ACC112 (cell line): ENCODE data around the gene RRAS2.

Source experiments
- H2AFZ ChIP-seq: fragments of 200-600 bp; sonication (generic); one replicate; pipeline ENCODE4 v1.6.0; 2017; ENCODE audit warnings: antibody characterized with exemption, low read length; ENCODE audit not compliant: unreplicated experiment
- H3K27ac ChIP-seq: fragments of 200-600 bp; sonication (generic); 2 replicates; pipeline ENCODE4 v1.5.1; 2014; ENCODE audit warnings: low read depth, mild to moderate bottlenecking, antibody characterized with exemption, low read length, moderate library complexity
- H3K27me3 ChIP-seq: fragments of 200-600 bp; sonication (generic); 2 replicates; pipeline ENCODE4 v1.6.1; 2014; ENCODE audit warnings: mild to moderate bottlenecking, antibody characterized with exemption, low read length, moderate library complexity, mixed read lengths; ENCODE audit not compliant: insufficient read depth
- H3K36me3 ChIP-seq: fragments of 200-600 bp; sonication (generic); 2 replicates; pipeline ENCODE4 v1.6.1; 2016; ENCODE audit warnings: mild to moderate bottlenecking, antibody characterized with exemption, low read length, moderate library complexity, mixed read lengths; ENCODE audit not compliant: insufficient read depth
- H3K4me1 ChIP-seq: fragments of 200-600 bp; sonication (generic); one replicate; pipeline ENCODE4 v1.6.1; 2016; ENCODE audit warnings: low read length, mixed read lengths; ENCODE audit not compliant: insufficient read depth, unreplicated experiment, control insufficient read depth
- H3K4me3 ChIP-seq: fragments of 200-600 bp; sonication (generic); 2 replicates; pipeline ENCODE4 v1.5.1; 2014; ENCODE audit warnings: mild to moderate bottlenecking, low read depth, low read length
- H3K79me2 ChIP-seq: fragments of 200-600 bp; sonication (generic); one replicate; pipeline ENCODE4 v1.6.0; 2016; ENCODE audit warnings: low read length; ENCODE audit not compliant: control insufficient read depth, unreplicated experiment, insufficient read depth

Gene RRAS2

GRCh38 chr11:14386081-14386480, 27.1 kb upstream of the RRAS2 start:
- H3K4me3 ChIP-seq: no peak overlapping the region
- no peaks in the 10 kb centered on the region for H3K27me3 ChIP-seq
- H3K79me2 ChIP-seq: no peaks in the 10 kb centered on the region
- H3K27ac ChIP-seq: no peak overlapping the region
- H2AFZ ChIP-seq: no peak overlapping the region
- H3K36me3 ChIP-seq: no peaks in the 10 kb centered on the region
- H3K4me1 ChIP-seq: peaks cover 39% of the 10 kb centered on the region

DNA sequence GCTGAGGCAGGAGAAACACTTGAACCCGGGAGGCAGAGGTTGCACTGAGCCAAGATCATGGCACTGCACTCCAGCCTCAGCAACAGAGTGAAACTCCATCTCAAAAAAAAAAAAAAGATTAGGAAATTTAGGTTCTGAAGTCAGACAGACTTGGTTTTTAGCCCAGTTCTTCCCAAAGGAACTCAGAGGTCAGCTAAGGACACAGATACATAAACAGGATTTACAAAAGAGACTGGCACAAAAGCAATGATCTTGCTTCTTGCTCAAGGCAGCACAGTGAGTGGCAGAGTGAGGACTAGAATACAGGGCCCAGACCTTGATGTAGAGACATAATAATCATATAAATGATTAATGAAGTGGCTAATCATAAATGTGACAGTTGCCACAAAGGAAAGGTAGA, 25.4 kb upstream of the RRAS2 start:
- peak overlapping the region; percentile 21; the same call in 1 of the 2 replicates for H3K27ac ChIP-seq
- no peak overlapping the region for H3K4me3 ChIP-seq

GRCh38 chr11:14381968-14382367, 23.0 kb upstream of the RRAS2 start:
- no peak overlapping the region for H3K4me3 ChIP-seq
- peak overlapping the region; percentile 81 for H2AFZ ChIP-seq

More for the DNA sequence above, 25.4 kb upstream of the RRAS2 start:
- Histone ChIP-seq H2AFZ (no peak overlapping the region), H3K79me2 (no peaks in the 10 kb centered on the region), H3K4me1 (peaks cover 39% of the 10 kb centered on the region), H3K27me3 (no peaks in the 10 kb centered on the region), H3K36me3 (no peaks in the 10 kb centered on the region)

DNA sequence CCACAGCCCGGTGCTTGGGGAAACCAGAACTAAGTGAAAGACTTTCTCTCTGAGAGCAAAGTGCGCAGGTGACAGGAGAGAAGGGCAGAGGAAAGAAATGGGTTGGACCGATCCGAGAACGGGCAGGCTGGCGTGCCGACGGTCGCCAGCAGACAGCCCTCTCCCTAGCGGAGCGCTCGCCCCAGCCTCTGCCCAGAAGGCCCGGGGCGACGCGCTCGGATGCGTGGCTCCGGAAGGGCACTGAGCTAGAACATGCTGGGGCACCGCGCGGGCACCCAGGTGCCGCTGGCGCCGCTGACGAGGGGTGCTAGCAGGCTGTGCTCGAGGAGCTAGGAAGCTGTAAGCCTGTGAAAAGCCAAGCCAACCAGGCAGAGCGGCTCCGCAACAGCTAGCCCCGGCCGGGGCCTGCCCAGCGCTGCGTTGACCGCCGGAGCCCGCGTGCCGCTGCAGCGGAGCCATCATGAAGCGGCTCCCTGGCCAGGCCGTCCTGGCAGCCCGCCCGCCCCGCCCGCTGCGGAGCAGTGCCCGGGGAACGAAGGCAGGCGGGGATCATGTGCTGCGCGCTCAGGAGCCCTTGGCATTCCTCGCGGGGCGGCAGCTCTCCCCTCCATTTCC, 22.1 kb upstream of the RRAS2 start:
- Histone ChIP-seq H3K27ac (no peak overlapping the region), H2AFZ (peak overlapping the region; percentile 85), H3K36me3 (no peaks in the 10 kb centered on the region), H3K4me1 (peaks cover 38% of the 10 kb centered on the region), H3K4me3 (peak overlapping the region; percentile 84), H3K27me3 (no peaks in the 10 kb centered on the region), H3K79me2 (no peaks in the 10 kb centered on the region)

More at GRCh38 chr11:14381968-14382367, 23.0 kb upstream of the RRAS2 start:
- H3K4me1 ChIP-seq: peaks cover 37% of the 10 kb centered on the region
- H3K79me2 ChIP-seq: no peaks in the 10 kb centered on the region
- no peaks in the 10 kb centered on the region for H3K27me3 ChIP-seq
- no peak overlapping the region for H3K27ac ChIP-seq
- no peaks in the 10 kb centered on the region for H3K36me3 ChIP-seq

GRCh38 chr11:14380125-14380936, 21.3 kb upstream of the RRAS2 start:
- Histone ChIP-seq H3K4me3 (peak overlapping the region; percentile 84), H3K4me1 (peaks cover 33% of the 10 kb centered on the region), H2AFZ (peak overlapping the region; percentile 85), H3K27ac (no peak overlapping the region), H3K27me3 (no peaks in the 10 kb centered on the region), H3K36me3 (no peaks in the 10 kb centered on the region), H3K79me2 (no peaks in the 10 kb centered on the region)

DNA sequence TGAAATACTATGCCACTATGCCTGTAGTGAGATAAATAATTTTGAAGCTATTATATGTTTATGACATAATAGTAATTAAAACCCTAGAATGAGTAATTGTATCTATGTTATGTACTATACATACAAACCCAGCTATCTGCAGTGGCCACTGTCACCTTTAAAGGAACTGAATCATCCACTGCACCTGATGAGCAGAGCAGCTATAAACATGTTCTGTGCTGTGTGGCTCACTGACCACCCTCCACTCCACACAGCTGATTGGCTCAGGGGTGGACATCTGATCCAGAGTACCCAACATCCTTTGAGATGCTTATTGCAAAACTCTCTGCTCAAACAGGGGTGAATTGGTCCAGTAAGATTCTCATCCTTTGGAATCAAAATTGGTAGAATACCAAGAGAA, 19.2 kb upstream of the RRAS2 start:
- H3K36me3 ChIP-seq: no peaks in the 10 kb centered on the region
- no peak overlapping the region for H3K27ac ChIP-seq
- no peaks in the 10 kb centered on the region for H3K79me2 ChIP-seq
- H2AFZ ChIP-seq: no peak overlapping the region
- peaks cover 40% of the 10 kb centered on the region for H3K4me1 ChIP-seq
- no peaks in the 10 kb centered on the region for H3K27me3 ChIP-seq
- H3K4me3 ChIP-seq: no peak overlapping the region

GRCh38 chr11:14376920-14377319, 17.9 kb upstream of the RRAS2 start:
- no peak overlapping the region for H3K4me3 ChIP-seq
- no peaks in the 10 kb centered on the region for H3K27me3 ChIP-seq
- no peak overlapping the region for H3K27ac ChIP-seq
- peaks cover 46% of the 10 kb centered on the region for H3K4me1 ChIP-seq
- H2AFZ ChIP-seq: no peak overlapping the region
- no peaks in the 10 kb centered on the region for H3K36me3 ChIP-seq
- no peaks in the 10 kb centered on the region for H3K79me2 ChIP-seq

DNA sequence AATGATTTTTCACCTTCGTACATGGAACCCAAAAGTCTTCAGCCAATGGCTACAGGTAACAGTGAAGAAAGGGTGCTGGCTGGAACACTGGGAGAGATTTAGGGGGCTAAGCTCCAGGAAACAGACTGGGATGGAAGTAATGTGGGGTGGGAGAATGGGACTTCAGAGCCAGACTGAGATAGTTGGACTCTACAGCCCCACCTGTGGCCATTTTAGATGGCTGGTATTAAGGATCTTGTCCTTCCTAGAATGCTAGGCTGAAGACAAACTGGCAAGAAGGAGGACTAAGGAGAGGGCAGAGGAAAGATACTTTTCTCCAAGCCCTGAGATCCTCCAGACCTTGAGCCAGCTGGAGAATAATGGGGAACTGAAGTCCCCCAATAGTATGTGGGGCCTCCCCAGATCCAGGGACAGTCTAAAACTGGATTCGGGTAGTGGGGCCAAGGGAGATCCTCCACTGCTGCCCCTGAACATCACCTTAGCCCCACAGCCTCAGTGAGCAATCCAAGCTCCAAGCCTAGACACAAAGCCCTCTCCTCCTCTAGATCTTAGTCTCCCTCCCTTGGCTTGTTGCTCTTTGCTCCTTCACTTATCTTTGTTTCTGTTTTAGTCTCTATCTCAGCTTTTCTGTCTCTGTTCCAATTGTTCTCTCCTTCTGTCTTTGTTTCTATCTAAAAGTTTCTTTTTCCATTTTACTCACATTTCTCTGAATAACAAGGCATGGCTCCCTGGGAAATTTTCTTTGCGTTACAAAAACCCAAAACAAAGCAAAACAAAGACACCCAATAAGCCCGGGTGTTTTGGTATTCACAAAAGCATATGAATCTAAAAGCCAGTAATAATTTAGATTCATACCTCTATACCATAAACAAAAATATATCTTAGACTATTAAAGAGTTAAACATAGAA, 16.2 kb upstream of the RRAS2 start:
- Histone ChIP-seq H2AFZ (no peak overlapping the region), H3K36me3 (no peaks in the 10 kb centered on the region), H3K4me1 (peaks cover 40% of the 10 kb centered on the region), H3K4me3 (no peak overlapping the region), H3K27me3 (no peaks in the 10 kb centered on the region), H3K79me2 (no peaks in the 10 kb centered on the region), H3K27ac (peak overlapping the region; percentile 73)

- Histone ChIP-seq H3K4me3 (peak overlapping the region; percentile 11; the same call in 1 of the 2 replicates), H3K27me3 (no peaks in the 10 kb centered on the region), H3K79me2 (no peaks in the 10 kb centered on the region), H2AFZ (peak overlapping the region; percentile 43), H3K4me1 (peaks cover 46% of the 10 kb centered on the region), H3K27ac (peak overlapping the region; percentile 73), H3K36me3 (no peaks in the 10 kb centered on the region)
Measured at GRCh38 chr11:14373941-14374646, 15.1 kb upstream of the RRAS2 start.

- Histone ChIP-seq H3K4me1 (peaks cover 41% of the 10 kb centered on the region), H3K27me3 (no peaks in the 10 kb centered on the region), H3K27ac (no peak overlapping the region), H3K79me2 (no peaks in the 10 kb centered on the region), H3K4me3 (no peak overlapping the region), H2AFZ (no peak overlapping the region), H3K36me3 (no peaks in the 10 kb centered on the region)
Measured at GRCh38 chr11:14372011-14372410, 13.0 kb upstream of the RRAS2 start.
